D721Med (cell line): Measurements from ENCODE around the gene ZNF804A.
A peak's percentile ranks its signal among the peaks of the same experiment; 100 is the strongest.

Source experiments
- DNase-seq: peaks from one replicate; pipeline ENCODE4 v3.0.0; 2011; ENCODE audit warnings: low spot score; ENCODE audit not compliant: insufficient read length
- FAIRE-seq: peaks from 2 replicates; lab custom pipeline; 2011; peaks lifted over from hg19 to GRCh38; lab: Jason Lieb, UNC
- TF ChIP-seq, protein P1 (sequence below): IDR thresholded peaks from 2 replicates; pipeline ENCODE4 v1.5.1; 2012; ENCODE audit warnings: mild to moderate bottlenecking, control low read depth; ENCODE audit not compliant: insufficient read depth; ENCODE audit errors: missing control alignments

Gene ZNF804A

DNA sequence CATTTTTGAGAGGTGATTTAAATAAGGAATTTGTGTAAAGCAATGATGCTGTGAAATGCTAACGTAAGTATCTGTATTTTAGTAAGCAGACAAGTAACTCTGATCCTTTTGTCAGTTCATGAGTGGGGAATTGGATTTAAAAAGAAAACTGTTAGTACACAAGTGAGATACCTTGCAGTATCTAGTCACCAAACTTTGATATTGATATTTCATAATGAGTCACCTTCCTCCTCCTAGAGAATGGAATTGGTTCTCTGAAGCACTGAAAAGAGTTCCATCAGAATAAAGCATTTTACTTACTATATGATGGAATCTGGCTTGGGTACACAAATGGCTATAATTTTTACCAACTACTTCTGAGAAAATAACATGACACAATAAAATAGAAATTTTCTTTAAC, 232.2 kb downstream of the ZNF804A start:
- FAIRE-seq (no peak), DNase-seq (no peak)
- TF ChIP-seq, protein P1, sequence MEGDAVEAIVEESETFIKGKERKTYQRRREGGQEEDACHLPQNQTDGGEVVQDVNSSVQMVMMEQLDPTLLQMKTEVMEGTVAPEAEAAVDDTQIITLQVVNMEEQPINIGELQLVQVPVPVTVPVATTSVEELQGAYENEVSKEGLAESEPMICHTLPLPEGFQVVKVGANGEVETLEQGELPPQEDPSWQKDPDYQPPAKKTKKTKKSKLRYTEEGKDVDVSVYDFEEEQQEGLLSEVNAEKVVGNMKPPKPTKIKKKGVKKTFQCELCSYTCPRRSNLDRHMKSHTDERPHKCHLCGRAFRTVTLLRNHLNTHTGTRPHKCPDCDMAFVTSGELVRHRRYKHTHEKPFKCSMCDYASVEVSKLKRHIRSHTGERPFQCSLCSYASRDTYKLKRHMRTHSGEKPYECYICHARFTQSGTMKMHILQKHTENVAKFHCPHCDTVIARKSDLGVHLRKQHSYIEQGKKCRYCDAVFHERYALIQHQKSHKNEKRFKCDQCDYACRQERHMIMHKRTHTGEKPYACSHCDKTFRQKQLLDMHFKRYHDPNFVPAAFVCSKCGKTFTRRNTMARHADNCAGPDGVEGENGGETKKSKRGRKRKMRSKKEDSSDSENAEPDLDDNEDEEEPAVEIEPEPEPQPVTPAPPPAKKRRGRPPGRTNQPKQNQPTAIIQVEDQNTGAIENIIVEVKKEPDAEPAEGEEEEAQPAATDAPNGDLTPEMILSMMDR = no peak

DNA sequence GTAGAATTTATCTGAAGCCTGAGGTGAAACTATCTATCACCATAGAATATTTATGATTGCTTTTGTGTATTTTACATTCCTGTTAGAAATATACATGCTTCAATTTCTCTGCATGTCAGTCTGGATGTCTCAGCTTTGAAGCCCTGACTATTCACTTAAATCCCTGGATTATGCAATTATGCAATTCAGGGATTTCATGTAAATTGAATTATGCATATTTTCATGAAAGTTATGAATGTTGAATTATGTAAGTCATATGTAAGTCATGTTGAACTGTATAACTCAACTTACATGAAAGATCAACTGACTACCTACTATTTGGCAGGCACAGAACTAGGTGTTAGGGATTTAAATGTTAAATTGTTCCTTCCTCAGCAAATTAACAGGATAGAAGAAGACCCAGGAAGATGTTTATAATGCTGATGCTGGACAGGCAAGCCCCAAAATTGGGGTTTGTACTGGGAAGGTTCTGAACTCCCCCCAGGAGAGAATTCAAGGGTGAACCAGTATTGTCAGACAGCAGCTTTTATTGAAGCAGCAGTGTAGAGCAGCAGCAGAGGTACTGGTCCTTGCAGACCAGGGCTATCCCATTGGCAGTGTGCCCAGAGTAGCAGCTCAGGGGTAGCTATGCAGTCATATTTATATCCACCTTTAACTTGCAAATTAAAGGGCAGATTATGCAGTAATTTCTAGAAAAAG, 236.5 kb downstream of the ZNF804A start:
- TF ChIP-seq, protein P1 = no peak
- DNase-seq (no peak), FAIRE-seq (peak; percentile 29)

DNA sequence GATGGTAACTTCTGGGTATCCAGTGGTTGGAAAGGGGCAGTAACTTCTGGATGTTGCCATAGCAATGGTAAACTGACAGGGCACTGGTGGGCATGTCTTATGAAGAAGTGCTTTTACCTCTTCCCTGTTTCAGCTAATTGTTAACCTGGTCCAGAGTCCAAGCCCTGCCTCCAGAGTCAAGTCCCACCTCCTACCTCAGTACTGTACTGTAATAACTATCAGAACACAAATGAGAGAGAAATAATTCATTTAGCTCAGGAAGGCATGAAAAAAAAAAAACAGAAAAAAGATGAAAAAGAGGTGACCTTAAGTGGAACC, 237.0 kb downstream of the ZNF804A start:
- DNase-seq = no peak
- TF ChIP-seq, protein P1 = no peak
- no peak for FAIRE-seq

DNA sequence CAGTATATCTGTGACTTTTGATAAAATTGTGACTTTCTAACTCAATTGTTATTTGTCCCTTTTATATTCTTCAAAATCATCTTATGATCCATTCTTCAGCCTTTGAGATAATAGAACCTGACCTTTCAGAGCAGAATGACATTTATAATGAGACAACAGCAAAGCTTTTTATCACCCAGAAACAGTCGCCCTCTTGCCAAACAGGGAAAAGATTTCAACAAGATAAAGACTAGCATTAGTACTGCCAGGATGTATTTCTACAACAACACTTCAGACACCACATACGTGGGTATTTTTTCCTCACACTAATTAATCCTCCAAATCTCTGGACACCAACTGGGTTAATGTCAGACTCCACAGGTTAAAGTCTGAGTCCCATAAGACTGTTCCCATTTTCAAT, 249.0 kb downstream of the ZNF804A start:
- TF ChIP-seq, protein P1 = no peak
- FAIRE-seq = no peak
- DNase-seq = no peak

DNA sequence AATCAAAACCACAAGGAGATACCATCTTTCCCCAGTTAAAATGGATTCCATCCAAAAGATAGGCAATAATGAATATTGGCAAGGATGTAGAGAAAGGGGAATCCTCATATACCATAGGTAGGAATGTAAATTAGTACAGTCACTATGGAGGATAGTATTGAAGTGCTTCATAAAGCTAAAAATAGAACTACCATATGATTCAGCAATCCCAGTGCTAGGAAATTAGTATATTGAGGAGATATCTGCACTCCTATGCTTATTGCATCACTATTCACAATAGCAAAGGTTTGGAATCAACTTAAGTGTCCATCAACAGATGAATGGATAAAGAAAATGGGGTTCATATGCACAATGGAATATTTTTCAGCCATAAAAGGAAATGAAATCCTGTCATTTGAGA, 251.2 kb downstream of the ZNF804A start:
- no peak for DNase-seq

DNA sequence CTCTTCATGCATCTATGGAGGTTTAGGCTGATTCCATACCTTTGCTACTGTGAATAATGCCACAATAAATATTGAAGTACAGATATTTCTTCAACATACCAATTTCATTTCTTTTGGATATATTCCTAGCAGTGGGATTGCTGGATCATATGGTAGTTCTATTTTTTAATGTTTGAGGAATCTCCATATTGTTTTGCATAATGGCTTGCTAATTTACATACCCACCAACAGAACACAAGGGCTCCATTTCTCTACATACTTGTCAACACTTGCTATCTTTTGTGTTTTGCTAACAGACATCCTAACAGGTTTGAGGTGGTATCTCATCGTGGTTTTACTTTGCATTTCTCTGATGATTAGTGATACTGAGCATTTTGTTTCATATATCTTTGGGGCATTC, 253.2 kb downstream of the ZNF804A start:
- no peak for DNase-seq
- TF ChIP-seq, protein P1 = no peak
- no peak for FAIRE-seq

More for the DNA sequence above, 251.2 kb downstream of the ZNF804A start:
- TF ChIP-seq, protein P1 = no peak
- no peak for FAIRE-seq

DNA sequence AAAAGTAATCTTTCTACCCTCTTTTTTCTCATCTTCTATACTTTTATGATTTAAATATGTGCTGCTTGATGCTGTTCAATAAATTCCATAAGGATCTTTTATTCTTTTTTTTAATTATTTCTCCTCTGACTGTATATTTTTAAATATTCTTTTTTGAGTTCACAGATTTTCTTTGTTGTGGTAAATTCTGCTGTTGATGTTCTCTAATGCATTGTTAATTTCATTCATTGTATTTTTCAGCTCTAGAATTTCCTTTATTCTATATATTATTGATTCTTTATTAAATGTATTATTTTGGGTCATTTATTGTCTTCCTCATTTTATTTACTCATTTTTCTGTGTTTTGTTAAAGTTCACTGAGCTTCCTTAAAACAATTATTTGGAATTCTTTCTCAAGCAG, 260.9 kb downstream of the ZNF804A start:
- DNase-seq (no peak), FAIRE-seq (no peak)
- TF ChIP-seq, protein P1 = no peak
